IMR-90 (cell line): Measurements from ENCODE around the gene NCAM1. TPM values are rescaled to one million over a fixed set of nuclear protein-coding genes. Genes with fewer than 3 reads are reported as not detected.

Source experiments
- ATAC-seq: fragments of 200-7000 bp; cut with Tn5 transposase; 2 replicates; pipeline ENCODE4 v1.9.1; 2020; ENCODE audit warnings: low read depth, mild to moderate bottlenecking, moderate library complexity
- BruUV-seq: library from RNA; stranded (reverse); fragments of 400-500 nt; replicated peaks from 2 replicates; lab custom pipeline; 2021; lab: Mats Ljungman, UMichigan
- CTCF ChIA-PET: fragments of 300-600 bp; formaldehyde crosslinking; extraction: SDS; loops from one replicate; lab custom pipeline; 2021; ENCODE audit warnings: antibody characterized with exemption; lab: Yijun Ruan, JAX
- POLR2A ChIA-PET: fragments of 300-600 bp; sonication (Branson Sonifier 250); formaldehyde crosslinking; loops from one replicate; lab custom pipeline; 2022; ENCODE audit warnings: antibody characterized with exemption; ENCODE audit not compliant: unreplicated experiment; lab: Charles Lee
- DNase-seq: peaks from one replicate; pipeline ENCODE4 v3.0.0; 2013
- H2AFZ ChIP-seq: replicated peaks from 2 replicates; pipeline ENCODE3; 2013; ENCODE audit warnings: low read length, mild to moderate bottlenecking; ENCODE audit not compliant: poor library complexity
- H2AK5ac ChIP-seq: 2 replicates; pipeline ENCODE4 v1.6.1; 2013; ENCODE audit warnings: low read depth, low read length, inconsistent platforms
- H2AK9ac ChIP-seq: replicated peaks from 2 replicates; pipeline ENCODE3; 2013; ENCODE audit warnings: mild to moderate bottlenecking, low read depth, low read length, moderate library complexity; ENCODE audit not compliant: poor library complexity
- H2BK120ac ChIP-seq: 2 replicates; pipeline ENCODE4 v1.6.1; 2013; ENCODE audit warnings: low read depth, low read length, inconsistent platforms
- H2BK15ac ChIP-seq: 3 replicates; pipeline ENCODE4 v1.6.1; 2013; ENCODE audit warnings: low read depth, low read length, inconsistent platforms
- H2BK20ac ChIP-seq: 2 replicates; pipeline ENCODE4 v1.6.1; 2013; ENCODE audit warnings: low read depth, mild to moderate bottlenecking, inconsistent platforms, low read length, moderate library complexity
- H2BK5ac ChIP-seq: 2 replicates; pipeline ENCODE4 v1.6.1; 2013; ENCODE audit warnings: mild to moderate bottlenecking, low read depth, low read length, inconsistent platforms; ENCODE audit not compliant: poor library complexity, severe bottlenecking
- H3K14ac ChIP-seq: replicated peaks from 2 replicates; pipeline ENCODE4 v1.6.1; 2013; ENCODE audit warnings: low read depth, low read length, inconsistent platforms
- H3K18ac ChIP-seq: 2 replicates; pipeline ENCODE4 v1.6.1; 2013; ENCODE audit warnings: low read depth, low read length, control low read depth
- H3K23ac ChIP-seq: 2 replicates; pipeline ENCODE4 v1.6.1; 2013; ENCODE audit warnings: low read depth, low read length, inconsistent platforms
- H3K27ac ChIP-seq: 2 replicates; pipeline ENCODE4 v1.5.1; 2013; ENCODE audit warnings: mild to moderate bottlenecking, control low read depth, low read length; ENCODE audit not compliant: insufficient read depth
- H3K27me3 ChIP-seq: 2 replicates; pipeline ENCODE4 v1.6.1; 2013; ENCODE audit warnings: low read length; ENCODE audit not compliant: control insufficient read depth, insufficient read depth
- H3K36me3 ChIP-seq: 2 replicates; pipeline ENCODE4 v1.6.1; 2013; ENCODE audit warnings: low read length, mixed read lengths; ENCODE audit not compliant: control insufficient read depth, insufficient read depth
- H3K4ac ChIP-seq: 2 replicates; pipeline ENCODE4 v1.6.1; 2013; ENCODE audit warnings: low read depth, low read length, inconsistent platforms
- H3K4me1 ChIP-seq: 2 replicates; pipeline ENCODE4 v1.6.1; 2013; ENCODE audit warnings: low read length, mixed read lengths; ENCODE audit not compliant: control insufficient read depth, insufficient read depth
- H3K4me2 ChIP-seq: 2 replicates; pipeline ENCODE4 v1.6.1; 2013; ENCODE audit warnings: low read depth, mild to moderate bottlenecking, control low read depth, low read length, moderate library complexity
- H3K4me3 ChIP-seq: 2 replicates; pipeline ENCODE4 v1.5.1; 2013; ENCODE audit warnings: low read depth, mild to moderate bottlenecking, control low read depth, low read length, moderate library complexity; ENCODE audit not compliant: insufficient read depth
- H3K56ac ChIP-seq: 2 replicates; pipeline ENCODE4 v1.6.1; 2013; ENCODE audit warnings: low read length, inconsistent platforms; ENCODE audit not compliant: insufficient read depth; ENCODE audit errors: extremely low read depth
- H3K79me1 ChIP-seq, 2 experiments: 2 replicates each; pipeline ENCODE4 v1.6.1; 2013; ENCODE audit warnings: low read length in 2 of 2, inconsistent platforms in 1 of 2, low read depth in 1 of 2
- H3K9ac ChIP-seq: 2 replicates; pipeline ENCODE4 v1.6.1; 2013; ENCODE audit warnings: low read depth, low read length, control low read depth
- H3K9me1 ChIP-seq: 2 replicates; pipeline ENCODE4 v1.6.1; 2013; ENCODE audit warnings: low read length, inconsistent platforms; ENCODE audit not compliant: insufficient read depth
- H3K9me3 ChIP-seq: 2 replicates; pipeline ENCODE4 v1.6.1; 2013; ENCODE audit warnings: low read length; ENCODE audit not compliant: control insufficient read depth, insufficient read depth
- H4K20me1 ChIP-seq: 2 replicates; pipeline ENCODE4 v1.6.1; 2013; ENCODE audit warnings: low read length, inconsistent platforms; ENCODE audit not compliant: insufficient read depth
- H4K5ac ChIP-seq: 2 replicates; pipeline ENCODE4 v1.6.1; 2013; ENCODE audit warnings: mild to moderate bottlenecking, low read depth, low read length, control low read depth
- H4K8ac ChIP-seq, 2 experiments: 2 replicates each; pipeline ENCODE4 v1.6.1; 2013; ENCODE audit warnings: low read depth in 2 of 2, low read length in 2 of 2, control low read depth in 1 of 2, inconsistent platforms in 1 of 2
- H4K91ac ChIP-seq: 2 replicates; pipeline ENCODE4 v1.6.1; 2013; ENCODE audit warnings: low read depth, low read length, inconsistent platforms; ENCODE audit not compliant: insufficient read depth
- BHLHE40 ChIP-seq: fragments of 150-350 bp; IDR thresholded peaks from 2 replicates; pipeline ENCODE4 v1.6.1; 2016; ENCODE audit warnings: mild to moderate bottlenecking, low read depth, low read length
- CEBPB ChIP-seq: IDR thresholded peaks from 2 replicates; pipeline ENCODE4 v1.6.1; 2012; ENCODE audit warnings: low read depth, low read length, improper control_type of control experiment
- CHD1 ChIP-seq: IDR thresholded peaks from 2 replicates; pipeline ENCODE4 v1.6.1; 2012; ENCODE audit warnings: low read depth, low read length, improper control_type of control experiment
- FOS ChIP-seq: fragments of 150-350 bp; IDR thresholded peaks from 2 replicates; pipeline ENCODE4 v1.6.1; 2016; ENCODE audit warnings: low read depth, low read length
- MAFK ChIP-seq: IDR thresholded peaks from 2 replicates; pipeline ENCODE4 v1.6.1; 2012; ENCODE audit warnings: low read depth, low read length, improper control_type of control experiment
- MAZ ChIP-seq: IDR thresholded peaks from 2 replicates; pipeline ENCODE4 v1.6.1; 2012; ENCODE audit warnings: low read depth, mild to moderate bottlenecking, low read length, improper control_type of control experiment, moderate library complexity, borderline replicate concordance
- MXI1 ChIP-seq: IDR thresholded peaks from 2 replicates; pipeline ENCODE4 v1.6.1; 2012; ENCODE audit warnings: low read depth, mild to moderate bottlenecking, low read length, moderate library complexity, borderline replicate concordance
- NFE2L2 ChIP-seq: fragments of 150-350 bp; IDR thresholded peaks from 2 replicates; pipeline ENCODE4 v1.6.1; 2016; ENCODE audit warnings: low read depth, mild to moderate bottlenecking, low read length
- POLR2A ChIP-seq: IDR thresholded peaks from 2 replicates; pipeline ENCODE4 v1.6.1; 2012; ENCODE audit warnings: mild to moderate bottlenecking, low read depth, low read length
- RAD21 ChIP-seq: IDR thresholded peaks from 2 replicates; pipeline ENCODE4 v1.6.1; 2012; ENCODE audit warnings: low read length, improper control_type of control experiment
- RCOR1 ChIP-seq: IDR thresholded peaks from 2 replicates; pipeline ENCODE4 v1.6.1; 2012; ENCODE audit warnings: mild to moderate bottlenecking, low read length, improper control_type of control experiment; ENCODE audit not compliant: insufficient replicate concordance
- RFX5 ChIP-seq: IDR thresholded peaks from 2 replicates; pipeline ENCODE4 v1.8.0; 2012; ENCODE audit warnings: low read depth, mild to moderate bottlenecking, low read length, moderate library complexity
- SMC3 ChIP-seq: fragments of 150-350 bp; IDR thresholded peaks from 2 replicates; pipeline ENCODE4 v1.6.1; 2016; ENCODE audit warnings: low read depth, mild to moderate bottlenecking, antibody characterized with exemption, low read length, moderate library complexity
- WGBS, 2 experiments: methylation state at CpG; one replicate each; pipeline versions ENCODE4 v1.1.5 to v1.1.7; 2013; ENCODE audit warnings: missing lambda C conversion rate in 2 of 2; ENCODE audit not compliant: insufficient read length in 1 of 2; ENCODE audit errors: extremely low coverage in 2 of 2; 5-methylcytosine and 5-hydroxymethylcytosine counted together
- dilution Hi-C: fragments of 300-500 bp; cut with HindIII; formaldehyde crosslinking; loops from one replicate; pipeline ENCODE4 v1.14.3; 2018; ENCODE audit warnings: low sequenced_read_pairs; ENCODE audit not compliant: unreplicated experiment
- in situ Hi-C: fragments of 300-500 bp; cut with MboI; formaldehyde crosslinking; loops from 3 replicates; pipeline ENCODE4 v1.14.3; 2019; ENCODE audit warnings: low sequenced_read_pairs, inconsistent platforms, mixed read lengths
- intact Hi-C: fragments of 100-400 bp; cut with micrococcal nuclease; formaldehyde crosslinking; loops from 2 replicates; pipeline ENCODE4 v1.10.0; 2022
- polyA plus RNA-seq, 3 experiments: library from polyadenylated mRNA; depleted of rRNA; stranded (reverse); fragments of >200 nt; gene quantifications; 2 replicates each; pipeline ENCODE4 v1.2.3, GENCODE V29; 2012; ENCODE audit warnings: low replicate concordance in 1 of 3
- total RNA-seq: library from RNA; depleted of rRNA; stranded (reverse); fragments of >200 nt; gene quantifications from 2 replicates; pipeline ENCODE4 v1.2.3, GENCODE V29; 2012
- TF ChIP-seq, protein P1 (sequence below): fragments of 150-350 bp; IDR thresholded peaks from 2 replicates; pipeline ENCODE4 v1.6.1; 2016; ENCODE audit warnings: low read depth, mild to moderate bottlenecking, low read length, moderate library complexity, borderline replicate concordance
- TF ChIP-seq, protein P2 (sequence below): fragments of 150-350 bp; IDR thresholded peaks from 2 replicates; pipeline ENCODE4 v1.6.1; 2017; ENCODE audit warnings: mild to moderate bottlenecking, antibody characterized with exemption, low read length, low read depth
- TF ChIP-seq, protein P3 (sequence below): conservative IDR thresholded peaks from 2 replicates; pipeline ENCODE4 v1.5.1; 2012; ENCODE audit warnings: mild to moderate bottlenecking, low read depth, low read length, improper control_type of control experiment

NCAM1 gene
- total and polyA plus RNA-seq, 2 of the 4 experiments (the other 2 are of a cell fraction), result 0.09 to 0.18 TPM

DNA sequence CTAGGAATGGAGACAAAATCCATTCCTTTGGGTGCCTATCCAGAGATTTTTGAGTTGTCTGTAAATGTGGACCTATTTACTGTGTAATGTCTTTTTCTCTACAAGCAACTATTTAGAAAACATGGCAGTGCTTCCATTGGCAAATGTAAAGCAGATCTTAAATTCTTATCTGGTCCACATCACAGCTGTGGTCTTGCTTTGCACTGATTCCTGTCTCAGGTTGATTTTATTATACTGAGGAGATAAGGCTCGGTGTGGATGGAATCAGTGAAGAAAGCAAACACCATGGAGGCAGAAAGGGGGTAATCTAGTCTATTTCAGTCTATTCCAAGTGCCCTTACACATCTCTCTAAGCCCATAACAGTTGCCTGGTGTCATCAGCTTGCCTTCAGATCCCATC is 160.5 kb downstream of the NCAM1 start:
- H3K14ac ChIP-seq, result no peak overlapping the region
- no peak overlapping the region for H3K18ac ChIP-seq
- H4K8ac ChIP-seq, result no peak overlapping the region
- H4K91ac ChIP-seq, result no peak overlapping the region
- in situ Hi-C loops (no loop called here), dilution Hi-C loops (no loop called here), intact Hi-C loops (no loop called here)
- H3K36me3 ChIP-seq, result no peaks in the 10 kb centered on the region
- H2BK15ac ChIP-seq, result no peak overlapping the region
- no peak for TF ChIP-seq MAFK
- TF ChIP-seq, protein P1, sequence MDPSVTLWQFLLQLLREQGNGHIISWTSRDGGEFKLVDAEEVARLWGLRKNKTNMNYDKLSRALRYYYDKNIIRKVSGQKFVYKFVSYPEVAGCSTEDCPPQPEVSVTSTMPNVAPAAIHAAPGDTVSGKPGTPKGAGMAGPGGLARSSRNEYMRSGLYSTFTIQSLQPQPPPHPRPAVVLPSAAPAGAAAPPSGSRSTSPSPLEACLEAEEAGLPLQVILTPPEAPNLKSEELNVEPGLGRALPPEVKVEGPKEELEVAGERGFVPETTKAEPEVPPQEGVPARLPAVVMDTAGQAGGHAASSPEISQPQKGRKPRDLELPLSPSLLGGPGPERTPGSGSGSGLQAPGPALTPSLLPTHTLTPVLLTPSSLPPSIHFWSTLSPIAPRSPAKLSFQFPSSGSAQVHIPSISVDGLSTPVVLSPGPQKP, result no peak
- TF ChIP-seq MAZ, result no peak
- TF ChIP-seq NFE2L2, result no peak
- no peak for TF ChIP-seq RFX5
- no peak for TF ChIP-seq POLR2A
- TF ChIP-seq MXI1, result no peak
- no peak for TF ChIP-seq CHD1
- no peak for TF ChIP-seq FOS
- TF ChIP-seq CEBPB, result no peak
- no peak for TF ChIP-seq RCOR1
- TF ChIP-seq, protein P2, sequence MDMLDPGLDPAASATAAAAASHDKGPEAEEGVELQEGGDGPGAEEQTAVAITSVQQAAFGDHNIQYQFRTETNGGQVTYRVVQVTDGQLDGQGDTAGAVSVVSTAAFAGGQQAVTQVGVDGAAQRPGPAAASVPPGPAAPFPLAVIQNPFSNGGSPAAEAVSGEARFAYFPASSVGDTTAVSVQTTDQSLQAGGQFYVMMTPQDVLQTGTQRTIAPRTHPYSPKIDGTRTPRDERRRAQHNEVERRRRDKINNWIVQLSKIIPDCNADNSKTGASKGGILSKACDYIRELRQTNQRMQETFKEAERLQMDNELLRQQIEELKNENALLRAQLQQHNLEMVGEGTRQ, result no peak
- TF ChIP-seq SMC3, result no peak
- TF ChIP-seq, protein P3, sequence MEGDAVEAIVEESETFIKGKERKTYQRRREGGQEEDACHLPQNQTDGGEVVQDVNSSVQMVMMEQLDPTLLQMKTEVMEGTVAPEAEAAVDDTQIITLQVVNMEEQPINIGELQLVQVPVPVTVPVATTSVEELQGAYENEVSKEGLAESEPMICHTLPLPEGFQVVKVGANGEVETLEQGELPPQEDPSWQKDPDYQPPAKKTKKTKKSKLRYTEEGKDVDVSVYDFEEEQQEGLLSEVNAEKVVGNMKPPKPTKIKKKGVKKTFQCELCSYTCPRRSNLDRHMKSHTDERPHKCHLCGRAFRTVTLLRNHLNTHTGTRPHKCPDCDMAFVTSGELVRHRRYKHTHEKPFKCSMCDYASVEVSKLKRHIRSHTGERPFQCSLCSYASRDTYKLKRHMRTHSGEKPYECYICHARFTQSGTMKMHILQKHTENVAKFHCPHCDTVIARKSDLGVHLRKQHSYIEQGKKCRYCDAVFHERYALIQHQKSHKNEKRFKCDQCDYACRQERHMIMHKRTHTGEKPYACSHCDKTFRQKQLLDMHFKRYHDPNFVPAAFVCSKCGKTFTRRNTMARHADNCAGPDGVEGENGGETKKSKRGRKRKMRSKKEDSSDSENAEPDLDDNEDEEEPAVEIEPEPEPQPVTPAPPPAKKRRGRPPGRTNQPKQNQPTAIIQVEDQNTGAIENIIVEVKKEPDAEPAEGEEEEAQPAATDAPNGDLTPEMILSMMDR, result no peak
- no peak for TF ChIP-seq BHLHE40
- no peak for TF ChIP-seq RAD21
- ChIA-PET POLR2A (no interaction called here), CTCF (no interaction called here)
- no peak overlapping the region for H3K4me3 ChIP-seq
- H3K23ac ChIP-seq, result no peak overlapping the region
- no peak overlapping the region for H4K5ac ChIP-seq
- no peaks in the 10 kb centered on the region for H3K9me1 ChIP-seq
- no peaks in the 10 kb centered on the region for H3K4me1 ChIP-seq
- no peaks in the 10 kb centered on the region for H3K9me3 ChIP-seq
- no peak overlapping the region for H2AFZ ChIP-seq
- no peak overlapping the region for H2BK120ac ChIP-seq
- H3K4ac ChIP-seq, result no peak overlapping the region
- DNase-seq, result no peak
- H2AK9ac ChIP-seq, result no peak overlapping the region
- H3K27ac ChIP-seq, result no peak overlapping the region
- no peak overlapping the region for H2BK20ac ChIP-seq
- no peaks in the 10 kb centered on the region for H3K79me1 ChIP-seq
- ATAC-seq, result no peak
- no peaks in the 10 kb centered on the region for H4K20me1 ChIP-seq
- H2AK5ac ChIP-seq, result no peak overlapping the region
- no TSS peak for BruUV-seq
- H3K27me3 ChIP-seq, result no peaks in the 10 kb centered on the region
- no peak overlapping the region for H3K56ac ChIP-seq
- WGBS, 2 experiments, result no CpG with 5 or more reads among the region's 1 CpG
- no peak overlapping the region for H3K9ac ChIP-seq
- no peak overlapping the region for H3K4me2 ChIP-seq
- no peak overlapping the region for H2BK5ac ChIP-seq
